GM19238 (cell line): Measurements from ENCODE around the gene ICAM1.
"Not testable (repeated sequence)": the region's sequence is repeated elsewhere in the genome, so short reads cannot be mapped to it uniquely, and the experiment has no call there.

Experiments
- DNase-seq: peaks from one replicate; pipeline ENCODE4 v3.0.0; 2011; ENCODE audit warnings: low spot score; ENCODE audit not compliant: insufficient read length

The ICAM1 gene

GRCh38 chr19:10277795-10278589 is 7.1 kb downstream of the ICAM1 start:
- DNase-seq: no peak

GRCh38 chr19:10278935-10279334 is 8.0 kb downstream of the ICAM1 start:
- no peak for DNase-seq

- no peak for DNase-seq
Observed at GRCh38 chr19:10279737-10280442, 9.0 kb downstream of the ICAM1 start.

GRCh38 chr19:10282043-10282442 is 11.1 kb downstream of the ICAM1 start:
- DNase-seq: not testable (repeated sequence)

GRCh38 chr19:10283301-10284064 is 12.6 kb downstream of the ICAM1 start:
- DNase-seq: no peak

GRCh38 chr19:10284065-10284959 is 13.4 kb downstream of the ICAM1 start:
- no peak for DNase-seq

GRCh38 chr19:10284960-10285278 is 14.0 kb downstream of the ICAM1 start:
- no peak for DNase-seq

GRCh38 chr19:10285393-10285792 is 14.5 kb downstream of the ICAM1 start:
- no peak for DNase-seq

GRCh38 chr19:10286803-10287737 is 16.1 kb downstream of the ICAM1 start, which contains the start of gene ICAM4:
ICAM4 (plus strand) TSS chr19:10286955; CDS start chr19:10287013, 58 bp downstream.
- no peak for DNase-seq

- DNase-seq: peak; percentile 52
Observed at GRCh38 chr19:10288662-10289166, 17.8 kb downstream of the ICAM1 start.

GRCh38 chr19:10289167-10289835 is 18.4 kb downstream of the ICAM1 start:
- peak; percentile 39 for DNase-seq

- DNase-seq: no peak
Observed at GRCh38 chr19:10289836-10290356, 19.0 kb downstream of the ICAM1 start, which contains the start of gene ICAM5. ICAM5 (plus strand) TSS chr19:10289952; CDS start chr19:10290044, 92 bp downstream.

- no peak for DNase-seq
Observed at GRCh38 chr19:10290357-10290875, 19.5 kb downstream of the ICAM1 start.

- DNase-seq: no peak
Observed at GRCh38 chr19:10290876-10291553, 20.1 kb downstream of the ICAM1 start.

- no peak for DNase-seq
Observed at GRCh38 chr19:10291554-10292205, 20.8 kb downstream of the ICAM1 start.

GRCh38 chr19:10292206-10292788 is 21.4 kb downstream of the ICAM1 start:
- peak; percentile 69 for DNase-seq
